Activated T-helper 17 cell treated with anti-CD3 and anti-CD28 coated beads, Interleukin-2, amount 50 U/mL, for 72 hours (primary cell): ENCODE measurements around the gene SMNDC1. TPM values are rescaled to one million over a fixed set of nuclear protein-coding genes. Genes with fewer than 3 reads are reported as not detected.

ENCODE experiments used
- ATAC-seq: fragments of 150-1000 bp; cut with Tn5 transposase; replicated peaks from 2 replicates; pipeline ENCODE4 v1.10.0; 2021; ENCODE audit warnings: mild to moderate bottlenecking, moderate library complexity
- H3K27ac Mint-ChIP-seq: one replicate; pipeline ENCODE4 v1.8.0; 2022; ENCODE audit warnings: mixed read lengths
- H3K27me3 Mint-ChIP-seq: one replicate; pipeline ENCODE4 v1.8.0; 2022; ENCODE audit warnings: mixed read lengths
- H3K36me3 Mint-ChIP-seq: one replicate; pipeline ENCODE4 v1.8.0; 2022; ENCODE audit warnings: low read depth, mild to moderate bottlenecking, mixed read lengths
- H3K4me1 Mint-ChIP-seq: one replicate; pipeline ENCODE4 v1.8.0; 2022; ENCODE audit warnings: mixed read lengths
- H3K4me3 Mint-ChIP-seq: one replicate; pipeline ENCODE4 v1.8.0; 2022; ENCODE audit warnings: mild to moderate bottlenecking, mixed read lengths
- H3K9me3 Mint-ChIP-seq: one replicate; pipeline ENCODE4 v1.8.0; 2022; ENCODE audit warnings: mixed read lengths
- total RNA-seq, 2 donors: library from RNA; stranded (reverse); gene quantifications; one replicate each; pipeline ENCODE4 v1.2.3, GENCODE V29; 2022

Gene SMNDC1
- total RNA-seq, 2 donors from 2014 or later: 35.8 to 40.1 TPM

DNA sequence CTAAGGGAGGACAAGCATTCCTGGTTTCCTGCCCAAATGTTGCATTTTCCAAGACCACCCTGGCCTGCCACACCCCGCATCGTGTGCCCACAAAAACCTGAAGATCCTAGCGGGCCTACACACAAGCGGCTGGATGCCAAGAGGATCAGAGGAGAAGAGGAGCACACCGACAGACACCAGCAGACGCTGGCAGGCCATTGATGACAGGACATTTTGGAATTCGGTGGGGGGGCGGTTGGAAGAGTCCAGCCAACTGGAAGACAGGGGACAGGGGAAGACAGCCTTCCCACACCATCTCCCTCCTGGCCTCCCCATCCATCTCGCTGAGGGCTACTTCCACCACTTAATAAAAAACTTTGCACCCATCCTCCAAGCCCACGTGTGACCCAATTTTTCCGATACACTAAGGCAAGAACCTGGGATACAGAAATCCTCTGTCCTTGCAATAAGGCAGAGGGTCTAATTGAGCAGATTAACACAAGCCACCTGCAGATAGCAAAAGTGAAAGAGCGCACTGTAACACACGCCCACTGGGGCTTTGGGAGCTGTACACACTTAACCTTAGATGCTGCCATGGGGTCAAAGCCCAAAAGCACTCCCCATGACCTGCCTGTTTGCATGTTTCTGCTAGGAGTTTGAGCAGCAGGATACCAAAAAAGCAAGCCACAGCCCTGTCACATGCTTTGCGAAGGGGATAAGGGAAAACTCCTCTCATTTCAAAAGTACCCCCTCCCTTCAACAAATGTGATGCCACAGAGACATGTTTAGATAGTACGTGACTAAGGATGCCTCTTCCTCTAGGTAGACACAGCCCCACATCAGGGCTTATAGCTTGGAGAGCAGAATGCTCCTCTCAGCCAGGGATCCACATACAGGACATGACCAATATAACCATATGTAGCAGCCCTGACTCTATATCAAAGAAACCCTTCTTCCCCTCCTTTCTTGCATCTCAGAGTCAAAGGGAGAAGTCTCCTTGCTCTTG lies 13.4 kb upstream of the SMNDC1 start:
- no peaks in the 10 kb centered on the region for H3K36me3 Mint-ChIP-seq
- H3K27ac Mint-ChIP-seq: no peak overlapping the region
- peaks cover 5% of the 10 kb centered on the region for H3K9me3 Mint-ChIP-seq
- H3K27me3 Mint-ChIP-seq: peaks cover 4% of the 10 kb centered on the region
- no peak overlapping the region for H3K4me3 Mint-ChIP-seq
- H3K4me1 Mint-ChIP-seq: peaks cover 10% of the 10 kb centered on the region
- peak; percentile 65 for ATAC-seq

GRCh38 chr10:110313674-110314073 lies 9.0 kb upstream of the SMNDC1 start:
- no peak overlapping the region for H3K27ac Mint-ChIP-seq

GRCh38 chr10:110312206-110312605 lies 7.5 kb upstream of the SMNDC1 start:
- no peaks in the 10 kb centered on the region for H3K27me3 Mint-ChIP-seq
- H3K4me1 Mint-ChIP-seq: peaks cover 8% of the 10 kb centered on the region
- no peak for ATAC-seq
- no peak overlapping the region for H3K4me3 Mint-ChIP-seq
- H3K27ac Mint-ChIP-seq: no peak overlapping the region
- no peaks in the 10 kb centered on the region for H3K9me3 Mint-ChIP-seq
- H3K36me3 Mint-ChIP-seq: no peaks in the 10 kb centered on the region

More at GRCh38 chr10:110313674-110314073, 9.0 kb upstream of the SMNDC1 start:
- H3K4me1 Mint-ChIP-seq: peaks cover 10% of the 10 kb centered on the region
- no peak overlapping the region for H3K4me3 Mint-ChIP-seq
- peaks cover under 1% of the 10 kb centered on the region for H3K27me3 Mint-ChIP-seq
- no peaks in the 10 kb centered on the region for H3K9me3 Mint-ChIP-seq
- H3K36me3 Mint-ChIP-seq: no peaks in the 10 kb centered on the region
- no peak for ATAC-seq

- Mint-ChIP-seq H3K9me3 (no peaks in the 10 kb centered on the region), H3K4me3 (peak overlapping the region; percentile 7), H3K27me3 (no peaks in the 10 kb centered on the region), H3K27ac (no peak overlapping the region), H3K36me3 (no peaks in the 10 kb centered on the region), H3K4me1 (peaks cover 8% of the 10 kb centered on the region)
- peak; percentile 71 for ATAC-seq
These were observed 6.7 kb upstream of the SMNDC1 start for GRCh38 chr10:110311357-110311949.

DNA sequence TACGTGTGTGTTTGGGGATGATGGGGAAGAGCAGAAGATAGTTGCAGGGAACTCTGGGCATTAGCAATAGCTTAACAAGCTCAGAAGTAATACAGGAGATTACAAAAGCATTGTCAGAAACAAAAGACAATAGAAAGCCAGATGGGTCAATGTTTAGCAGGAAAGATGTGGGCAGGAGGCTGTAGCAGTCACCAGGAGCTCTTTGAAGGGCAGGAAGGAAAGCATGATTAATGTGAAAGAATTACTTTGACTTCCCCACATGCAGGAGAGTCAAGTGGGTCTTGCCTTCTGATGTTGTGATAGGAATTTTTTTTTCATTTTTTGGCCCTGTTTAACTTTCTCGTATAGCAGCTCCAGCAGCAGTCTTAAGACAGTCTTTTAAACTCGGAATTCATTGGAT lies 6.0 kb upstream of the SMNDC1 start:
- ATAC-seq: peak; percentile 53
- peaks cover 14% of the 10 kb centered on the region for H3K4me1 Mint-ChIP-seq
- peak overlapping the region; percentile 7 for H3K4me3 Mint-ChIP-seq
- no peak overlapping the region for H3K27ac Mint-ChIP-seq
- H3K9me3 Mint-ChIP-seq: no peaks in the 10 kb centered on the region
- H3K27me3 Mint-ChIP-seq: no peaks in the 10 kb centered on the region
- H3K36me3 Mint-ChIP-seq: no peaks in the 10 kb centered on the region

DNA sequence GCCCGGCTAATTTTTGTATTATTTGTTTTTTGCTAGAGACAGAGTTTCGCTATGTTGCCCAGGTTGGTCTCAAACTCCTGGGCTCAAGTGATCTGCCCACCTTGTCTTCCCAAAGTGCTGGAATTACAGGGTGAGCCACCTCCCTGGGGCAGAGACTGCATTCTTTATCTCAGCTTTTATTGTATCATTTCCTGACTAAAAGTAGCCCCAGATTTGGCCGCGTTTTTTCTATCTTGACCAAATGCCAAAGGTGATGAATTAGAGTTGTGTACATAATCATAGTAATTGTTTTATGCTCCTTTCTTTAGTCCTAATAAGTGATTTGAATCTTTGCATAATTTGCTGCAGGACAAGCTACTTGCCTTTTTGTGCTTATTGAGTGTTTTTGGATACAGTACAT lies 3.1 kb upstream of the SMNDC1 start:
- no peaks in the 10 kb centered on the region for H3K9me3 Mint-ChIP-seq
- ATAC-seq: no peak
- no peak overlapping the region for H3K4me3 Mint-ChIP-seq
- H3K27me3 Mint-ChIP-seq: no peaks in the 10 kb centered on the region
- H3K27ac Mint-ChIP-seq: no peak overlapping the region
- H3K36me3 Mint-ChIP-seq: peaks cover 24% of the 10 kb centered on the region
- peaks cover 20% of the 10 kb centered on the region for H3K4me1 Mint-ChIP-seq

DNA sequence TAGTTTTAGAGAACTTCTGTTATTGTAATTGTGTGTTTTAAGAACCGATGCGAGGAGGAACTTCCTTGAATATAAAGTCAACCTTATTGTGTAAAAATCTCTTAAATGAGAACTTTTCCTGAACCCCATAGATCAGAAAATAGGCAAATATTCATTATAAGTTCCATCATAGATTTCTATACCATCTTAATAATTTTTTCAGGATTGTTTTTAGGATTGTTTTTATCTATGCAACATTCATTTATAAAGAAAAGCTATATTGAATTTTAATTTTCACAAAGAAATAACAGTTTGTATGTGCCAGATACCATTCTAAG lies 1.7 kb upstream of the SMNDC1 start:
- H3K4me1 Mint-ChIP-seq: peaks cover 25% of the 10 kb centered on the region
- no peaks in the 10 kb centered on the region for H3K9me3 Mint-ChIP-seq
- no peaks in the 10 kb centered on the region for H3K27me3 Mint-ChIP-seq
- peak overlapping the region; percentile 92 for H3K4me3 Mint-ChIP-seq
- H3K36me3 Mint-ChIP-seq: peaks cover 38% of the 10 kb centered on the region
- ATAC-seq: no peak
- H3K27ac Mint-ChIP-seq: peak overlapping the region; percentile 96

DNA sequence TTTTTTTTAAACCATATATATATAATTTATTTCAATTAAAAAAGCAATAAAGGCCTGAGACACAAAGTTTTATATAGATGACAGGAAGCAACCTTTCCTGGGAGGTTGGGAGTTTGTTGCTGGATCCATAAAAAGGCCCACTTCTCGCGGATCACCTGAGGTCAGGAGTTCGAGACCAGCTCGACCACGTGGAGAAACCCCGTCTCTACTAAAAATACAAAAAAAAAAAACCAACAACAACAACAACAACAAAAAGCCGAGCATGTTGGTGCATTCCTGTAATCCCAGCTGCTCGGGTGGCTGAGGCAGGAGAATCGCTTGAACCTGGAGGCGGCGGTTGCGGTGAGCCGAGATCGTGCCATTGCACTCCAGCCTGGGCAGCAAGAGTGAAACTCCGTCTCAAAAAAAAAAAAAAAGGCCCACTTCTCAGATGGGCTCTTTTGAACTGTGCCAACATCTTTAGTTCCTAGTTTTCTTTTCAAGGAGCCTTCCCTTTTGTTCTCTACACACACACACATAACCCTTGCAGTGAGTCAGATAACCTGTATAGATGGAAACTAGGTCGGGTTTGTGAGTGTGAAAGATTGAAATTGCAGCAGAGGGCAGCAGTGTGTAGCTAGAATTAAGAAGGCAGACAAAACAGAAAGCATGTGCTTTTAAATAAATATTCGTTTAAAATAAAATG lies 1.2 kb upstream of the SMNDC1 start:
- H3K9me3 Mint-ChIP-seq: no peaks in the 10 kb centered on the region
- ATAC-seq: peak; percentile 69
- H3K4me1 Mint-ChIP-seq: peaks cover 26% of the 10 kb centered on the region

DNA sequence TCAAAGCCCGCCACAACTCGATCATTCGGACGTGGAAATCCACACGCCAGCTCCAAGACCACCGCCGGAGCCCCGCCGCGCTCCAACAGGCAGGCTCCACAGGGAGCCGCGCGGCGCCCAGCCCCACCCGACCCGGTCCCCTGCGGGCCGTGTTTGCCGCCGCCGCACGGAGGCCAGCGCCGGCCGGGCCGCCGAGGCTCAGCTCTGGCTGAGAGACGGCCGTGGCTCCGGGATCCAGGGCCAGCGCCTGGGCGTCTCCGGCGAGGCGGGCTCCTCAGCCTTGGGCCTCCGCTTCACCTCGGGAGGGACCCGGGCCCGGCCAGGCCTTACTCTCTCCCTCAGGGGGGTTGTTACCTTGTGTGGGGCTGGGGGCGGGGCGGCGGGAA lies 333 bp downstream of the SMNDC1 start:
- ATAC-seq: peak; percentile 47
- H3K4me1 Mint-ChIP-seq: peaks cover 23% of the 10 kb centered on the region
- peaks cover 58% of the 10 kb centered on the region for H3K36me3 Mint-ChIP-seq
- no peaks in the 10 kb centered on the region for H3K9me3 Mint-ChIP-seq
- no peaks in the 10 kb centered on the region for H3K27me3 Mint-ChIP-seq
- H3K4me3 Mint-ChIP-seq: peak overlapping the region; percentile 92
- peak overlapping the region; percentile 96 for H3K27ac Mint-ChIP-seq

More for the DNA sequence above, 1.2 kb upstream of the SMNDC1 start:
- Mint-ChIP-seq H3K27ac (peak overlapping the region; percentile 96), H3K4me3 (peak overlapping the region; percentile 92), H3K36me3 (peaks cover 43% of the 10 kb centered on the region), H3K27me3 (no peaks in the 10 kb centered on the region)

DNA sequence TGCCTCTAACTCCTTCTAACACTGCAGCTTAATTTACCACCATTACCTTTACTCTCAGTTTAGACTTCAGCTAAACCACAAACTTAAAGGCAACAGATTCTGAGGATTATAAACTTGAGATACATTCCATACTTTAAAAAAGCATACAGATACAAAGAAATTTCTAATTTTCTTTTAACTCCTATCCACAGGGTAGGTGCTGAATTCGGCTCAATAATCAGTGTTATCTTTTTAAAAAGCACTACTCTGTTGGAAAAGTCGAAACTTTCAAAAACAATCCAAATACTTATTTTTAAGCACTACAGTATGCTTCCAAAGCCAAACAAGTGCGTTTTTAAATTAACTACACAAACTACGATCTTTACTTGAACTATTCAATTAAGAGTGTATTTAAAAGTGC lies 1.0 kb downstream of the SMNDC1 start:
- peak overlapping the region; percentile 92 for H3K4me3 Mint-ChIP-seq
- peaks cover 65% of the 10 kb centered on the region for H3K36me3 Mint-ChIP-seq
- peak overlapping the region; percentile 96 for H3K27ac Mint-ChIP-seq
- peaks cover 23% of the 10 kb centered on the region for H3K4me1 Mint-ChIP-seq
- H3K9me3 Mint-ChIP-seq: no peaks in the 10 kb centered on the region
- no peak for ATAC-seq
- H3K27me3 Mint-ChIP-seq: no peaks in the 10 kb centered on the region

DNA sequence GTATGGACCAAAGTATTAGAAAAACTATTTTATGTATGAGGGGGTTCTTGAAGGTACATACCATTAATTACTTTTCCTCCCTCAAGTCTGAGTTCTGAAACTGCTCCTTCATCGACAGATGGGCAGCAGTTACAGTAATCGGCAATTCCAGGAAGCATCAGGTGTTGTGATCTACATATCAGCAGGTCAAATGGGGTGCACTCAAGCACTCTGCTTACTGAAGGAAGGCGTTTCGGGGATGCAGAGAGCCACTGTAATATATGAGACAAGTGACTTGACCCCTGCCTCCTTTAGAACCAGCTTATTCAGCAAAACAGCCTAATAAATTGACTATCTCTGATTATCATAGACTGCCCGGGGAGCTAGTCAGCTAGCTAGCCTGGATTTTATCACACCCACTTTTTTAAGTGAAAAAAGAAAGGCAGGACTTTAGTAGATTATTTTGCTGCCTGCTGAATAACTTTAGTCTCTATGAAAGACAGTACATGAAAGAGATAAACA lies 4.2 kb downstream of the SMNDC1 start:
- no peak for ATAC-seq
- Mint-ChIP-seq H3K9me3 (no peaks in the 10 kb centered on the region), H3K4me1 (peaks cover 24% of the 10 kb centered on the region), H3K27me3 (no peaks in the 10 kb centered on the region), H3K27ac (peak overlapping the region; percentile 32), H3K36me3 (peaks cover 96% of the 10 kb centered on the region), H3K4me3 (peak overlapping the region; percentile 92)

DNA sequence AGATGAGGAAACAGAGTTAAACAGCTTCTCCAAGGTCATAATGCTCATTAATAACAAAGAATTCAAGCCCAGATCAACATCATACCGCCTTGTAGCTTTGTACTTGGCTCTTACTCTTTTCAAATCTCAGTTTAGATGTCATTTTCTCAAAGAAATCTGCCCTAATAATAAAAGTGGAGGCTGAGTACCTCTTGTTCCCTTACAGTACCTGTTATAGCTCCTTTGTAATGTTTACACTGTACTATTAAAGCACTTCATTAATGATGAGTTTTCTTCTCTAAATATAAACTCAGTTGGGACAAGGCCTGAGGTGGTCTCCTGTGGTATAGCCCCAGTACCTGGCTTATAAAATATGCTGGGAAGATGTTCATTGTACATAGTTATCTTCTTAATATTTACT lies 7.8 kb downstream of the SMNDC1 start:
- Mint-ChIP-seq H3K36me3 (peaks cover 100% of the 10 kb centered on the region), H3K27ac (peak overlapping the region; percentile 44)
- ATAC-seq: no peak

DNA sequence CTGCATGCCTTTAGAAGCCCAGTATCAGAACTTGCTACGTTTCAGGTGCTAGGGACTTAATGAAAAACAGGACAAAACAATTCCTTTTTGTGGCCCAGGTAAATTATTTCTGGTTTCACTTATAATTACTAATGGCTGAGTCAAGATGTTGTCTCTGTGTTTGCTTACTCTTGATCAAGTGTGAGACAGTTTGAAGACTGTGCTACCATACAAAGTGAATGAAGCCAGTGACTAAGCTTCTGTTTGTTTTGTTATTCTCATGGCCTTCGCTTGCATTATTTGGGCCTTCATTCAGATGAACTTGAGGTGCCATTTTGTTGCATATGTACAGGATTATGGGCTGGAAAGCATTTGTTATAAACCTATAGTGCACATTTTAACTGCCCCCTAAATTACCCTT lies 17.9 kb downstream of the SMNDC1 start:
- no peak for ATAC-seq
- no peaks in the 10 kb centered on the region for H3K9me3 Mint-ChIP-seq
- H3K27ac Mint-ChIP-seq: peak overlapping the region; percentile 56
- H3K36me3 Mint-ChIP-seq: peaks cover 95% of the 10 kb centered on the region
- H3K27me3 Mint-ChIP-seq: no peaks in the 10 kb centered on the region
- no peak overlapping the region for H3K4me3 Mint-ChIP-seq
- no peaks in the 10 kb centered on the region for H3K4me1 Mint-ChIP-seq

More for the DNA sequence above, 7.8 kb downstream of the SMNDC1 start:
- Mint-ChIP-seq H3K9me3 (no peaks in the 10 kb centered on the region), H3K4me3 (no peak overlapping the region), H3K4me1 (peaks cover 17% of the 10 kb centered on the region), H3K27me3 (no peaks in the 10 kb centered on the region)

GRCh38 chr10:110285501-110285900 lies 19.2 kb downstream of the SMNDC1 start:
- Mint-ChIP-seq H3K4me1 (no peaks in the 10 kb centered on the region), H3K27ac (no peak overlapping the region), H3K36me3 (peaks cover 95% of the 10 kb centered on the region)

More at GRCh38 chr10:110285501-110285900, 19.2 kb downstream of the SMNDC1 start:
- Mint-ChIP-seq H3K4me3 (no peak overlapping the region), H3K27me3 (no peaks in the 10 kb centered on the region), H3K9me3 (no peaks in the 10 kb centered on the region)
- ATAC-seq: no peak
